Pulmonary artery endothelial cell (primary cell): ENCODE measurements around the gene GPR108. TPM values are rescaled to one million over a fixed set of nuclear protein-coding genes. Genes with fewer than 3 reads are reported as not detected.
A peak's percentile ranks its signal among the peaks of the same experiment; 100 is the strongest.
"Not testable (repeated sequence)": the region's sequence is repeated elsewhere in the genome, so short reads cannot be mapped to it uniquely, and the experiment has no call there.

Experiments
- DNase-seq: peaks from one replicate; pipeline ENCODE4 v3.0.0-alpha.2; 2011; ENCODE audit warnings: low read depth, low spot score
- total RNA-seq: library from RNA; depleted of rRNA; stranded (reverse); fragments of >200 nt; gene quantifications from 2 replicates; pipeline ENCODE4 v1.2.3, GENCODE V29; 2014

The GPR108 gene
- 44.4 and 49.9 TPM in 2 replicates for total RNA-seq

- DNase-seq: peak; percentile 100
These were observed at the start of gene GPR108 for GRCh38 chr19:6737284-6737872. Gene GPR108 (minus strand): TSS chr19:6737580. CDS start chr19:6737576, 4 bp downstream.

DNA sequence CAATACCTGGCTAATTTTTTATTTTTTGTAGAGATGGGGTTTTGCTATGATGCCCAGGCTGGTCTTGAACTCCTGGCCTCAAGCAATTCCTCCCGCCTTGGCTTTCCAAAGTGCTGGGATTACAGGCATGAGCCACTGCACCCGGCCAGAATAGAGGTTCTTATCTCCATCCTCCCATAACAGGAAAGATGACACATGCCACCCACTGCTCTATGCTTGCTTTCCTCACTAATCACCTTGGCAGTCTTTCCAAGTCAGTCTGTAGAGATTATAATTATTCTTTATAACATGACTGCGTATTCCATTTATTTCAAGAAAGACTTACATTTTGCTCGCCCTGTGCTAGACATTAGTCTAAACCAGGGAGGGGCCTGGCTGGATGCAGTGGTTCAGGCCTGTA lies 41.8 kb upstream of the GPR108 start:
- no peak for DNase-seq

DNA sequence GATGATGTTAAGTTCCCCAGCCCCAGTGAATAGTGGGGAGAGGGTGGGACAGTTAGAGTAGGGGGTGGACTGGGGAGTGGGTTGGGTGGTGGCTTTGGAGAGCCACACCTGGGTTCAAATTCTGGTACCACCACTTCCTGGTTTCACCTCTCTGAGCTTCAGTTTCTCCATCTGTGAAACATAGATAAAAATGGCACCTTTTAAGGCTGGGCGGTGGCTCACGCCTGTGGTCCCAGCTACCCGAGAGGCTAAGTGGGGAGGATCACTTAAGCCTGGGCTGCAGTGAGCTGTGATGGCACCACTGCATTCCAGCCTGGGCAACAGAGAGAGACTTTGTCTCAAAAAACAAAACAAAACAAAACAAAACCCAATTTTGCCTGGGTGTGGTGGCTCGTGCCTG lies 41.0 kb upstream of the GPR108 start:
- no peak for DNase-seq

- DNase-seq: no peak
These were observed 40.1 kb upstream of the GPR108 start for GRCh38 chr19:6777434-6777833.

DNA sequence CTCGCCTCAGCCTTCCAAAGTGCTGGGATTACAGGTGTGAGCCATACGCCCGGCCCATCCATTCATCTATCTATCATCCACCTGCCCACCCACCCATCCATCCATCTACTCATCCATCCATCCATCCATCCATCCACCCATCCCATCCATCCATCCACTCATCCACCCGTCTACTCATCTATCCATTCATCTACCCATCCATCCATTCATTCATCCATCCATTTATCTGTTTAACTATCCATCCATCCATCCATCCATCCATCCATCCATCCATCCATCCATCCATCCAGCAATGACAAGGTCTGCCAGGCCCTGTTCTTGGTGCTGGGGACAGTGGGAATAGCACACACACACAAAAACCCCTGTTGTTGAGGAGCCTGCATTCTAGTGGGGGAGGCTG lies 39.6 kb upstream of the GPR108 start:
- DNase-seq: no peak

- DNase-seq: not testable (repeated sequence)
These were observed 38.7 kb upstream of the GPR108 start for GRCh38 chr19:6776045-6776444.

DNA sequence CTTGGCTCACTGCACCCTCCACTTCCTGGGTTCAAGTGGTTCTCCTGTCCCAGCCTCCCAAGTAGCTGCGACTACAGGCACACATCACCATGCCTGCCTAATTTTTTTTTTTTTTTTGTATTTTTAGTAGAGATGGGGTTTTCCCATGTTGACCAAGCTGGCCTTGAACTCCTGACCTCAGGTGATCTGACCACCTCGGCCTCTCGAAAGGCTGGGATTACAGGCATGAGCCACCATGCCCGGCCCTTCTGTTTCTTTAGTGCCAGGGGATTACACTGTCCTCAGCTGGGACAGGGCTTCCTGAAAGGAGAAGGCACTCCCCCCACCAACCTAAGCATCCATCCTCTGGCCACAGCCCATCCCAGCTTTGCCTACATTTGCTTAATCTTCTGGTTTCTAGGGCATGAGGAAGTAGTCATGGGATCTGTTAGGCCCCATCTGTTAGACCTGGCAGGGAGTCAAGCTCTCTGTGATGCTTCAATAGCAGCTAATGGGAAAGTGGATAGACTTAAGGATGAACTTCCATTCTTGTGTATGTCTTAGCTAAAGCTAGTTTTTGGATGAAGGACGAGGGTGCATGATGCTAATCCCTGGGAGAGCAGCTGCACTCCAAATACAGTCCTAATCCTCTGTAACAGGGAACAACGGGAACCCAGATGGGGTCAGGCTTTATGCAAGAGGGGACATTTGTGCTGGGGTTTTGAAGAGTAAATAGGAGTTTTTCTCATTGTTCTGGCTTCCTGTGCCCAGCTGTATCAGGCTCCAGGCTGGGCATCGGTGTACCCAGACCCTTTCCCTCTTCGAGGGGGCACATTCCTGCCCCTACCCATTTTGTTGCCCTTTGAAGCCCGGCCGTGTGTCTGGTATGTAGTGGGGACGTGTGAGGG lies 37.7 kb upstream of the GPR108 start:
- DNase-seq: no peak

DNA sequence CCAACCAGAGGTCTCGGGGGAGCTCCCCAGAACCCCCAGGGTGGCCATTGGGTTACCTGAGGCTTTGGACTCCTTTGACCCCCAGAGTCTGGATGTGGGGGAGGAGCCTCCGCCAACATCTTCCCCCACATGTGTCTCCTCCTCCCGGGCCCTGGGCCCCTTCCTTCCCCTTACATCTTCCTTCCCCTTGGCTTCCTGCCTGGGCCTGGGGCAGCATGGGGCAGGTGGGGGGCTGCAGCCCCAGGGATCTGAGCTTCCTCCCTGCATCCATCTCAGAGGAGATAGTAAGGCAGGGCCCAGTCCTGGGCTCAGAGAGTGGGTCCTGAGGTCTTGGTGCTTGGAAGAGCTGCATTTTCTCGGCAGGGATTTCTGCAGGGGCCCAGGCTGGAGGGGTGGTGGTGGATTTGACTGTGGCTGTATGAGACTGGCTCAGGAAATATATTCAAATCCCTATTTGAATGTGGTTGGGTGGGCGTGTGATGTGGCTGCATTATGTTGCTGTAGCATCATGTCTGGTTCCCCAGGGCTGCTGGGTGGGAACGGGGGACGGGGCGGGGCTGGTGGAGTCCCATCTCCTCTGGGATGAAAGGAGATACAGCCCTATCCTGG lies 36.0 kb upstream of the GPR108 start:
- DNase-seq: no peak

DNA sequence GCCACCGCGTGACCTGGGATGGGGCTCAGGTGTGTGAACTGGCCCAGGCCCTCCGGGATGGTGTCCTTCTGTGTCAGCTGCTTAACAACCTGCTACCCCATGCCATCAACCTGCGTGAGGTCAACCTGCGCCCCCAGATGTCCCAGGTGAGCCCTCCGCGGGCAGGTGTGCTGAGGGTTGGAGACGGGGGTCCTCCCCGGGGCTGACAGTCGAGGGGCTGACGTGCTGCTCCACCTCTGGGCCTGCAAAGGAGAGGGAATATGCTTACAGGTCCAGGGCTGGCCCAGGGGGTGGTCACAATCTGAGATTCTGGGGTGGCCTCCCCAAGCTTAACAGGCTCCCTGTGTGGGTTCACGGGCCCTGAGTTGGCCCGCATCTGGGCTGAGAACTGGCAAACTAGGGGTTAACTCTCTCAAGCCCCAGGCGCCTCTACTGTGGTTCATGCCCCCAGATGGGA lies 35.5 kb upstream of the GPR108 start:
- no peak for DNase-seq

GRCh38 chr19:6772028-6772865 lies 34.9 kb upstream of the GPR108 start, which contains the start of gene VAV1:
Gene VAV1 (plus strand): TSS chr19:6772708. CDS start chr19:6772808, 100 bp downstream.
- DNase-seq: no peak

GRCh38 chr19:6771648-6772027 lies 34.3 kb upstream of the GPR108 start:
- not testable (repeated sequence) for DNase-seq

DNA sequence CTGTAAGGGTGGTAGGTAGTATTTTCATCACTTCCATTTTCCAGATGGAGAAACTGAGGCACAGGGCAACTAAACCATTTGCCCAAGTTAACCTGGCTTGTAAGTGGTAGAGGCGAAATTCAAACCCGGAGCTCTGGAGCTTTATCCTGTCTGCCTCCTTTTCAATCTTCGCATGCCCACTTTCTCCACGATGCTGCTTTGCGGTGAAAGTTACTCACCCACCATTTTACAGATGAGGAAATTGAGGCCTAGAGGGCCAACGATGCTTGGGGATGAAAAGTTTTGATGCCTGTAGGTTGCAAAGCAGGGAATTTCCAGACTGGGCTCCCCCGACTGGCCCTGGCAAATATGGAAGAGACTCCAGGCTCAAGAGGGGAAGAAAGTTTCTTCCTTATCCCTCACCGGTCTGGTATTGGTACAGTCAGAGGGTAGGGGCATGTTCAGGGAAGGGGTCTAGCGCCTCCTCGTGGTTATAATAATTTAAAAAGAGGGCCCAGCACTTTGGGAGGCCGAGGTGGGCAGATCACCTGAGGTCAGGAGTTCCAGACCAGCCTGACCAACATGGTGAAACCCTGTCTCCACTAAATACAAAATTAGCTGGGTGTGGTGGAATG lies 31.7 kb upstream of the GPR108 start:
- no peak for DNase-seq

- no peak for DNase-seq
These were observed 30.9 kb upstream of the GPR108 start for GRCh38 chr19:6768236-6768785.

DNA sequence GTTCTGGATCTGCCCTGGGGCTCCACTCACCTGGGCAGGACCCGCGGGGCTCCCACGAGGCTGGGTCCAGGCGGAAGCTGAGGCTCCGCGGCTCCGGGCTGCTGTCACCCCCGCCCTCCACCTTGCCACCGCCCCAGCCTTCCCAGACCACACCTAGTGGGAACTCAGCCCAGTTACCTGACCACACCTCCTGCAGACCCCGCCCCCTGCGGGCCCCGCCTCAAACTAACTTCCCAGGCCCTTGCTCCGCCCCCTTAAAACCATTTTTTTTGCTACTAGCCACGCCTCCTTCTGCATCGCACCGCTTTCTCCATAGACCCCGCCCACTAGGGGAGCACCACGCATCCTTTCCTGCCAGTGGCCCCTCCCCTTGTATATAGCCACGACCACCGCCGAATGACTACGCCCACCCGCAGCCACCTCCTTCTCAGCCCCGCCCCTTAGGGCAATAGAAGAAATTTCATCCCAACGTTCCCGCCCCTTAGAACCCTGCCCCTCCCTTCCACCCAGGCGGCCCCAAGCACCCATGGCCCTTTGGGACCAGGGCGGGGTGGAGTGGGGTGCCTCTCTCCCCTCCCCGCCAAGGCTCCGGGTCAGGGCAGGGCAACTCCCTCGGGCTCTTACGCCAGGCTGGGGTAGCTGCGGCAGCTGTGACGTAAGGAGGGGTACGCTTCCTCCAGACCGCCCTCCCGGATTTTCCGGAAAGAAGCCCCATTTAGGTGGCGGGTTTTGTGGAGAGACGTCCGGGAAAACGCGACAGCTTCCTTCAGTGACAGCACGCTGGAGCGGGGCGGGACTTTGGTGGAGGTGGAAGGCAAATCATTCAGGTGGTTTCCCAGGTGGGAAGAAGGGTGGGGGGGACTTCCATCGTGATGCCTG lies 30.2 kb upstream of the GPR108 start, which contains the start of gene SH2D3A:
SH2D3A (minus strand) TSS at position 79 of the 879 bp plus-strand sequence. CDS start 3,687 bp downstream, outside the sequence.
- DNase-seq: no peak

- no peak for DNase-seq
These were observed 29.6 kb upstream of the GPR108 start for GRCh38 chr19:6767081-6767356.

- DNase-seq: no peak
These were observed 29.1 kb upstream of the GPR108 start for GRCh38 chr19:6766357-6767080.

DNA sequence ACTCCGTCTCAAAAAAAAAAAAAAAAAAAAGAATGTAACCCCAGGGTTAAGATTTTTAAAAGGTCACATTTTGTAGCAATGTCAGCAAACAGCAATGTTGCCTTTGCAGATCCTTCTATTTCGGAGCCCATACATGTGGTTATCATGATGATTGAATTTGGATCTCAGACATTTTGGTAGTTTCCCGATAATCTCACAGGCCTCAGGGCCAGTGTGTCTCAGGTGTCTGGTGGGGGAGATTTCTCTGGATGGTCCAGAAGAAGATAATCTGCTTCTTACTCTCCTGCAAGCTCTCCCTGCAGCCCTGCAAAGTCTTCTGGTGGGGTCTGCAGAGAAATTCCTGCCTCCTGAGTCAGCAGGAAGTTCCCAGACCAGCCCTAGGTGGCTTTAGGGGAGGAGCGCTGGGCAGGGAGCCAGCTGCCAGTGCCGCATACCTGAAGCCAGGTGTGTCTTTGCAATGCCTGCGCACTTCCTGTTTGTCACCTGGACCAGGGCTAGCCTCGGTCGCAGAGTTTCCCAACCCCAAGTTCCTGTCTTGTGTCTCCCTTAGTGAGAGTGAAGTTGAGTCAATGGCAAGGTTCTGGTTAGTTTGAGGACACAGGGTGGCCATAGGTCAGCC lies 28.5 kb upstream of the GPR108 start:
- DNase-seq: no peak

DNA sequence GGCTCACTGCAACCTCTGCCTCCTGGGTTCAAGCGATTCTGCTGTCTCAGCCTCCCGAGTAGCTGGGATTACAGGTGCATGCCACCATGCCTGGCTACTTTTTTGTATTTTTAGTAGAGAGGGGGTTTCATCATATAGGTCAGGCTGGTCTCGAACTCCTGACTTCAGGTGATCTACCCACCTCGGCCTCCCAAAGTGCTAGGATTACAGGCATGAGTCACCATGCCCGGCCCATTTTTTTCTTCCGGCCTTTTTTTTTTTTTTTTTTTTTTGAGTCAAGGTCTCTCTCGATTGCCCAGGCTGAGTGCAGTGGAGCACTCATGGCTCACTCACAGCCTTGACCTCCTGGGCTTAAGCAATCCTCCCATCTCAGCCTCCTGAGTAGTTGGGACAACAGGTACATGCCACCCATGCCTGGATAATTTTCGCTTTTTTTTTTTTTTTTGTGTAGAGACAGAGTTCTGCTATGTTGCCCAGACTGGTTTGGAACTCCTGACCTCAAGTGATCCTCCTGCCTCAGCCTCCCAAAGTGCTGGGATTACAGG lies 24.9 kb upstream of the GPR108 start:
- DNase-seq: not testable (repeated sequence)
